AG09309 (cell line): ENCODE measurements around the gene KIF11.
"Not testable (repeated sequence)": the region's sequence is repeated elsewhere in the genome, so short reads cannot be mapped to it uniquely, and the experiment has no call there.

Experiments
- DNase-seq: peaks from one replicate; pipeline ENCODE4 v3.0.0-alpha.2; 2010; ENCODE audit warnings: low read depth
- H3K4me3 ChIP-seq: 2 replicates; pipeline ENCODE4 v1.5.1; 2011; ENCODE audit warnings: mild to moderate bottlenecking, low read depth, low read length, moderate library complexity; ENCODE audit not compliant: control insufficient read depth
- CTCF ChIP-seq: IDR thresholded peaks from 2 replicates; pipeline ENCODE4 v1.5.1; 2011; ENCODE audit warnings: mild to moderate bottlenecking, low read depth, low read length, inconsistent platforms; ENCODE audit not compliant: insufficient read depth, control insufficient read depth; ENCODE audit errors: missing control alignments

Gene KIF11

GRCh38 chr10:92572362-92573090 lies 20.4 kb upstream of the KIF11 start:
- TF ChIP-seq CTCF: no peak
- DNase-seq: no peak
- peak overlapping the region; percentile 100 for H3K4me3 ChIP-seq

DNA sequence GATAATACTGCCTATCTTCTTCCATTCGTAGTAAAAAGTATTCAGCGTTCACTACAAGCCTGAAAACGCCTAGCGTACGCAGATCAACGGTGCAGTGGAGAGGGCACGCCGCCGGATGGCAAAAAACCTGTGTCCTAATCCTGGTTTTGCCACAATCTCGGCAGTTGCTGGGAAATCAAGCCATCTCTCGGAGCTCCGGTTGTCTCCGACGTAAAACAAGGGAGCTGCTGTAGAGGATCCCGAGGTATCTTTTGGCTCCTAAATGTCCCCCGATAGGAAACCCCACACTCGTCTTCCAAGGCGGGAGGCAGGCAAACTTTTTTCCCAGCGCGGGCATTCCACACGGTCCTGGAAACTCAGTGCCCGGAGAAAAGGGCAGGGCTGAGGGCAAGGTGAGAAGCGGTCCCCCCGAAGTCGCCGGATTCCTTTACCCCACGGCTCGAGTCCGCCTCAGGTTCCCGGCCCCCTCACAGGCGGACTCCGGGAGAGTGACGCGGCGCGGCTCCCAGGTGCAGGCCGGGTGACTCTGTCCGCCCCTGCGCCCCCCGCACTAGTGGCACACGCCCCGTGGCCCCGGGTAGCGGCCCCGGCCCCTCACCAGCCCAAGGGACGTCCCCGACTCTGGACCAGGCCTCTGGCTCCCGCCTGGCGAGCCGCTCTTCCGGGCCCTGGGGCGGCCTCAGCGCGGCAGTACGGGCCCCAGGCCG lies 19.7 kb upstream of the KIF11 start:
- peak overlapping the region; percentile 100 for H3K4me3 ChIP-seq
- no peak for DNase-seq
- TF ChIP-seq CTCF: peak; percentile 11

DNA sequence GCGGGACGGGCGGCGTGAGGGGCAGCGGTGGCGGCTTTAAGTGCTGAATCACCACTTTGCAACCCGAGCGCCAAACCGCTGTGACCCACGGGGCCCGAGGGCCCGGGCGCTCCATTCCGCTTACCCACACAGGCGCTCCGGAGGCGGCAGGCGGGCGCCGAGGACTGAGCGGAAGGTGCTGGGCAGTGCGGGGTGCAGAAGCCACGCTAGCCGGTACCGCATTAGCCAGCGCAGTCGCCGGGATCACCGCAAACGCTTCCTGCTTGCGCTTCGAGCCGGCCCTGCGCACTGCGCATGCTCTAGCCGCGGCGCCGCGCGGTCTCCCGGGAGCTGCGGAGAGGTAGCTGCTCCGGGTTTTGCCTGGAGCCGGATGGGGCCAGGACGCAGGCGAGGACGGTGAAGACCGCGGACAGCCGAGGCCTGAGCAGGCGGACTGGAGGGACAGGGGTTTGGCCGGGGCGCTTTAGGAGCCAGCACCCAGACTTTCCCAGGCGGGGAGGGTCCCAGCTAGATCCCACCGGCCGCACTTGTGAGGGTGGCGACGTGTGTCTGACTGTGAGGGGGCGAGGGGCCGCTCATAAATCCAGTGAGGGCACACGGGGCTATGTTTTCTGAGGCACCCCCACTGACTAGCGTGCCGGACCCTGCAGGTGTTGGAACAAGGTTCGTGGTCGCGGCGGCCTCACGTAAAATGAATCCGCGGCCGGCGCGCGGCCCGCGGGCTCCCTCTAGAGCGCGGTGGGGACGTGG lies 19.0 kb upstream of the KIF11 start, which contains the start of gene IDE:
Gene IDE, minus strand, starts transcription at position 296 of the 750 bp plus-strand sequence. Its CDS starts 74 bp downstream, at position 222.
- no peak for DNase-seq
- TF ChIP-seq CTCF: peak; percentile 94
- H3K4me3 ChIP-seq: peak within 1 kb of the TSS; percentile 100

- no peak for DNase-seq
- peak overlapping the region; percentile 100 for H3K4me3 ChIP-seq
- no peak for TF ChIP-seq CTCF
These were observed 18.2 kb upstream of the KIF11 start for GRCh38 chr10:92574548-92575261.

GRCh38 chr10:92575961-92576360 lies 17.0 kb upstream of the KIF11 start:
- no peak overlapping the region for H3K4me3 ChIP-seq
- DNase-seq: no peak
- TF ChIP-seq CTCF: no peak

GRCh38 chr10:92582347-92582746 lies 10.6 kb upstream of the KIF11 start:
- not testable (repeated sequence) for H3K4me3 ChIP-seq, DNase-seq
